AG04449 (cell line): Measurements from ENCODE around the gene MYOD1.

Experiments used
- CTCF ChIA-PET: fragments of 350-600 bp; formaldehyde crosslinking; extraction: SDS; loops from one replicate; lab custom pipeline; 2021; ENCODE audit warnings: antibody characterized with exemption; lab: Yijun Ruan, JAX
- POLR2A ChIA-PET: fragments of 400-600, 350-600 bp; formaldehyde crosslinking; extraction: SDS; loops from one replicate; lab custom pipeline; 2020; ENCODE audit warnings: antibody characterized with exemption, inconsistent platforms; lab: Yijun Ruan, JAX
- DNase-seq: peaks from one replicate; pipeline ENCODE4 v3.0.0-alpha.2; 2010; ENCODE audit warnings: low read depth, low spot score
- H3K4me3 ChIP-seq: 2 replicates; pipeline ENCODE4 v1.5.1; 2011; ENCODE audit warnings: low read depth, mild to moderate bottlenecking, control low read depth, low read length
- CTCF ChIP-seq: IDR thresholded peaks from one replicate; pipeline ENCODE4 v1.5.1; 2011; ENCODE audit warnings: mild to moderate bottlenecking, moderate library complexity, low read length, control low read depth, inconsistent platforms; ENCODE audit not compliant: insufficient read depth; ENCODE audit errors: missing control alignments

MYOD1 gene

GRCh38 chr11:17764446-17765218 is 45.3 kb downstream of the MYOD1 start:
- ChIA-PET POLR2A (no interaction called here), CTCF (interaction anchor here (1.0 to 2.0 kb wide), 3 partner anchors 209 to 226 kb away, joined by 3 to 8 read pairs (median 3); no protein-coding TSS in a partner anchor)
- no peak for DNase-seq
- H3K4me3 ChIP-seq: no peak overlapping the region
- no peak for TF ChIP-seq CTCF

GRCh38 chr11:17765356-17766072 is 46.1 kb downstream of the MYOD1 start:
- ChIA-PET POLR2A (no interaction called here), CTCF (interaction anchor here (1.0 to 6.0 kb wide), 4 partner anchors 208 to 225 kb away, joined by 3 to 53 read pairs (median 6); no protein-coding TSS in a partner anchor)
- no peak overlapping the region for H3K4me3 ChIP-seq
- TF ChIP-seq CTCF: no peak
- no peak for DNase-seq

- ChIA-PET CTCF (interaction anchor here (1.3 to 6.0 kb wide), 3 partner anchors 207 to 225 kb away, joined by 3 to 53 read pairs (median 8); no protein-coding TSS in a partner anchor), POLR2A (no interaction called here)
- no peak overlapping the region for H3K4me3 ChIP-seq
- no peak for DNase-seq
- no peak for TF ChIP-seq CTCF
Observed at GRCh38 chr11:17766073-17766359, 46.6 kb downstream of the MYOD1 start.

GRCh38 chr11:17766590-17766989 is 47.2 kb downstream of the MYOD1 start:
- POLR2A ChIA-PET: no interaction called here
- no peak for DNase-seq
- TF ChIP-seq CTCF: no peak
- no peak overlapping the region for H3K4me3 ChIP-seq
- CTCF ChIA-PET: interaction anchor here (0.7 to 6.0 kb wide), 3 partner anchors 20 to 213 kb away, joined by 3 to 53 read pairs (median 3); no protein-coding TSS in a partner anchor

- DNase-seq: no peak
- POLR2A ChIA-PET: no interaction called here
Observed at GRCh38 chr11:17767301-17767885, 48.0 kb downstream of the MYOD1 start.

More at GRCh38 chr11:17767301-17767885, 48.0 kb downstream of the MYOD1 start:
- H3K4me3 ChIP-seq: no peak overlapping the region
- CTCF ChIA-PET: interaction anchor here (0.7 to 6.0 kb wide), 3 partner anchors 20 to 212 kb away, joined by 3 to 53 read pairs (median 3); no protein-coding TSS in a partner anchor
- no peak for TF ChIP-seq CTCF
